ENCODE results near the gene GGCT.

Gene GGCT

DNA sequence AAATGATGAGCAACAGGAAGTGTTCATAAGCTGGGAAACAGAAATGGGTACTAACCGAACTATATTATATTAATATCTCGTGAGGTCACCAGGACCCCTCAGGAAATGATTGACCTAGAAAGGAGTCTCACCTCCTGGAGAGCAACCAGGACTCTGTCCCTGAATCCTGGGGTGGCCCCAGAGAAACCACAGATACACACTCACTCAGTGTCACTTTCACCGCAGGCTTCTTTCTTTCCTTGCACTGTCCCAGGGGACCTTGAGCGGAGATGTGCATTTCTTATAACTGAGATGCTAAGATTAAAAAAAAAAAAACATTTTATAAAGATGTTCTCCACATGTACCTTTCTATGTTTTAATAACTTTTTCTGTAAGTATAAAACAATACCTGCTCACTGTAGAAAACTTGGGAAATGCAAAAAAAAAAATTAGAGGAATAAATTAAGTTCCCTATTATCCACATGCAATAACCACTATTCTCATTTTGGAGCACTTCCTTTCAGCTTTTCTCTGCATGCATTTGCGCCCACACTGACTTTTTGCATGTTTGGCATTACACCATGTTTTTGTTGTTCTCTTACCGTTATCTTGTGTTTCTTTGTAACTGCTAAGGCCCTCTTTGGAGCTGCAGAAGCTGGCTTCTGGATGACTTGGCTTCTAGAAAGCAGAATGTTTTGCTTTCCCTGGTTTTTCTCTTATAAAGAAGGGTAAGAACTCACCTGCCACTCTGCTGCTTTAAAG is 41.1 kb downstream of the GGCT start:
- no peak for DNase-seq (ENCODE audit: low read depth)

DNA sequence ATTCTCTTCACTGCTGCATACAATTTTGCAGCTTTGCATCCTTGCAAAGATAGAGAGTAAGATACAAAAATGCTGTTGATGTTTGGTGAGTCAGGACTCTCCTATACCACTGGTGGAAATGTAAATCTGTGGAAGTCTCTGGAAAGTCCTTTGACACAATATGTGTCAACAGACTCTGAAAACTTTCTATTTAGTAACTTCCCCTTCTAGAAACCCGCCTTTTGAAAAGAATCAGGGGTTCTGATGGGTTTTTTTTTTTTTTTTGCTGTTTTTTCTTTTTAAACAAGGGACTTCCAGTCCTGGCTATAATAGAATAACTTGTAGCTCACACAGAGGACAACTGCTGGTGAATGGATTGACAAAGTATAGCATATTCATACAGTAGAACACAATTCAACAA is 42.5 kb downstream of the GGCT start:
- DNase-seq (ENCODE audit: low read depth), result no peak

- no peak for DNase-seq (ENCODE audit: low read depth)
These were observed 44.4 kb downstream of the GGCT start for GRCh38 chr7:30460246-30460633.

DNA sequence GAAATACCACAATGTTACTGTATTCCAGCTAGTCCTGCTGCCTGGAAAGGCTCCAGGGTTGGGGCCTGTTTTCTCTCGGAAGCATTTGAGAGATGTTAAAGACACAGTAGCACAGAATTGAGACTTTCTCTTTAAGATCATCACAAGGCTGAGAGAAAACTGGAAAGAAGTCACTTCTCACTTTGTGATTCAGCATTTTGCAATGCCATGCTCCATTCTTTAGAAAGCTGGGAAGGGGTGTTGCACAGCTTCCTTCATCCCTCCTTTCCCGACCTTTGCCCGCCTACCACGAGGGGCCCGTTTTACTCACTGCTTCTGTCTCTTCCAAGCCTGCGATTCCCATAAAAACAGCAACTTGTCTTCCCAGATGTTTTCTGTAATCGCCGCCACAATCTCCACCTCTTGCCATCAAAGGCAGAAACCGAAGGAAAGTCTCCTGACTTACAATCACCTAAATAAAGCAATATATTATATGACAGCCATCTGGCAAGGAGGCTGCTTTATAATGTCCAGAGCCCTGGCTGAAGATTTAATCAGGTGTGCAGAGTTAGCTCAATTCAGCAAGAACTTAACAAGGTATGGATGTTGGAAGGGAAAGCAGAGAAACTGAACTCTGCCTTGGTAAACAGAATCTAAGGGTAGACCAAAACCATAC is 44.9 kb downstream of the GGCT start:
- peak; percentile 86 for DNase-seq (ENCODE audit: low read depth)

DNA sequence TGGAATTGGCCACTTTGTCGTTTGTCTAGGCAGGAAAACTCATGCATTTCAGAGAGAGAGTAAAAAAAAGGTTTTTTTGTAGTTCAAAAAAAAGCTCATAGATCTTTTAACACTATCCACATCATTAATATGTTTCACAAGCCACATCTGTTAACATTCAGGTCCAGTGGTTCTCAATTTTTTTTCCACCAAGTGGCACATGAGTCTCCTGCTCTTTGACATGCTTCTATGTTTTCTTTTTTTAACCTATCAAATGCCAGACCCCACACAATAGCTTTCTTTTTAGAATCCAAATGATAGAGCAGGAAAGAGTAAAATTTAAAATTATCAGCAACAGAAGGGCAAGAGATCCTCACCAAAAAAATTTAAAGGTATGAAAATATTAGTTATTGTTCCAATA is 46.3 kb downstream of the GGCT start:
- no peak for DNase-seq (ENCODE audit: low read depth)

GRCh38 chr7:30453921-30454320 is 50.7 kb downstream of the GGCT start:
- DNase-seq (ENCODE audit: low read depth), result no peak

DNA sequence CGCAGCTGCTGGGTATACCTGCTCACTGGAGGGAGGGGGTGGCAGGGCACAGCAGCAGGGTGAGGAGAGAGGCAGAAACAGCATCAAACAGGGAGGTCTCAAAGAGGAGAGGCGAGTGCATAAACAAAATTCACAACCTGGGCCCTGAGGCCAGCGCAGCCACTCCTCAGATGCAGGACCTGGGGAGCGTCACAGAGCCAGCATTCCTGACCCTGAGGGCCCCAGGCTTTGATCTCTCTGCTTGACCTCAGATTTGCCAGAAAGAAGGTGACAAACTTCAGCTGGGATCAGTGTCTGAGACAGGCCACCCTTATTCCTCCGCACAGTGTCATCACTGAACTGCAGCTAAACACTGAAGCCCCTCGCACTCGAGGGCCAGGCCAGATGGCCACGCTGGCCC is 51.6 kb downstream of the GGCT start:
- no peak for DNase-seq (ENCODE audit: low read depth)

DNA sequence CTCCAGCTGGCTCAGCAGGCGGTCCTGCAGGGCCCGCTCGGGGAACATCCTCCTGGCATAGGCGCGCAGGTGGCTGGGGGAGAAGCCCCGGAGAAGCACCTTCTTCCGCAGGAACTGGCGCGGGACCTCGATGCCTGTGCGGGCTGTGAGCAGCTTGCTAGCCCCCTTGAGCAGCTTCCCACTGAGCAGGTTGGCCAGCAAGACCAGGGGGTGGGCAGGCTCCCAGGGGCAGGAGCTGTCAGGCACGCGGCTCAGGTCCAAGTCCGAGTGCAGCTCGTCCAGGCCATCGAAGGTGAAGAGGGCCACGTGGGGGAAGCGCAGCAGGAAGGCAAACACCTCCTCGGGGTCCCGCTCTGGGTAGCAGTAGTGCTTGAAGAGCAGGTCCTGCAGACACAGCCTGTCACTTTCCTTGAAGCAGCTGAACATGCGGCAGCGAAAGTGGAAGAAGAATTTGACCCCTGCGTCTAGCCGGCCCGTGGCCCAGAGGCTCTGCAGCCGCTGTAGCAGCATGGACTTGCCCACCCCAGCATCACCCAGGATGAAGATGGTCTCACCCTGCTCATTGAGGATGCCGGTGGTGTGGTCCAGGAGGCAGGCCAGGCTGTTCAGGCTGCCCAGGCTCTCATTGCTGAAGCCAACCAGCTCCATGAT is 52.2 kb downstream of the GGCT start:
- DNase-seq (ENCODE audit: low read depth), result no peak

DNA sequence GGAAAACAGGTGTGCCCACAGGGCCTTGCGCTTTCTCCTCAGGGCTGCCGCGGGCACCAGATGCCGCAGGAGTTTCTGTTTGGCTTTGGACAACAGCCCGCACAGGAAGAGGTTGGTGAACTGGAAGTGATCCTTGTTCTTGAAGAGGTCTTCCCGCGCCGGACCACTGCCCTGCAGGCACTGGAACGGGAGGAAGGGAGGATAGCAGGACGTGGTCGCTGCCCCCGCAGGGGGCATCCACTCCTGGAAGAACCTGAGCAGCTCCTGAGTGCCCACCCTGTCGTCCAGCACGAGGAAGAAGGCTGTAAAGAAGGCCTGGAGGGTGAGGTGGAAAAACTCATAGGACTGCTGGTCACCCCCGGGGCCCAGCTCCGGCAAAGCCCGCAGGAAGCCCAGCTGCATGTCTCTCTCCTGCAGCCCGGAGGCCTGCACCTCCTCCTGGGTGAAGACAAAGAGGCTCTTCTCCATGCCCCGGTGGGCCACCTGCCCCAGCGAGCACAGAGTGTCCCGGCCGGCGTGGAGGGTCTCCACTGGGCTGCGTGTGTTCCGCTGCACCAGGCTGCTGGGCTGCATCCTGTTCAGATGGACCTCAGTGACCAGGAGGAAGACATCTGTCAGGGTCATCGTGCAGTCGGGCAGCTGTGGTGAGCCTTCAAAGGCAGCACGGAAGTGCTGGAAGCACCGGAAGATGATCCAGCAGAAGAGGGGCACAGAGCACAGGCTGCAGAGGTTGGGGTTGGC is 52.9 kb downstream of the GGCT start:
- DNase-seq (ENCODE audit: low read depth), result no peak

- no peak for DNase-seq (ENCODE audit: low read depth)
These were observed 53.6 kb downstream of the GGCT start for GRCh38 chr7:30450983-30451497.

DNA sequence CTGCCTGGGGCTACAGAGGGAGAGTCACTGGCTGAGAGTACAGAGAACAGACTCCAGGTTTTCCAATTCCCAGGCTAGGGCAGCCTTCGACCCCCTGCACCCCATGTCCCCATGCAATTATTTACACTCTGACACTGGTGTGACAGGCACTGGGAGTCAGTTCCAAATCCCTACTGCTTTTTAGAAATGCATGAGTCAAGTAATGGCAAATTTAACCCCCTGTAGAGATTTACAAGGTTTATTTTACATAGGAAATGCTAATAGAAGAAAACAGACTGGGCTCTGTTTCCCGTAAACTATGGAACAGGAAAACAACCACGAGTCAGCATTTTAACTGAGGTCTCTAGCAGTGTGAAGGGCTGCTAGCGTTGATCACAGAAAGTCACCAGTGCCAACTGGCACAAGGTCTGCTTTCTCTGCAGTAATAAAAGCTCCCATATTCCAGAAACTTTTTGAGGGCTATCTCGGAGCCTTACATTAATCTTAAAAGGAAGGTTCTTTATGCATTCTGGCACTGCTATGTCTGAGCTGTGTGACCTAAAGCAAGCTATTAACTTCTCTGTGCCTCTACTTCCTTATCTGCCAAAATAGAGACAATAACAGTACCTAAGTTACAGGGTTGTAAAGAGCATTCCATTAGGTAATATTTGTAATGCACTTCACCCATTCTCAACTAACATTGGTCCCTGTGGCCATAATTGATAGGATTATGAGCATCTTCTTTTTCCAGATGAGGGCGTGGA is 54.2 kb downstream of the GGCT start:
- DNase-seq (ENCODE audit: low read depth), result no peak

DNA sequence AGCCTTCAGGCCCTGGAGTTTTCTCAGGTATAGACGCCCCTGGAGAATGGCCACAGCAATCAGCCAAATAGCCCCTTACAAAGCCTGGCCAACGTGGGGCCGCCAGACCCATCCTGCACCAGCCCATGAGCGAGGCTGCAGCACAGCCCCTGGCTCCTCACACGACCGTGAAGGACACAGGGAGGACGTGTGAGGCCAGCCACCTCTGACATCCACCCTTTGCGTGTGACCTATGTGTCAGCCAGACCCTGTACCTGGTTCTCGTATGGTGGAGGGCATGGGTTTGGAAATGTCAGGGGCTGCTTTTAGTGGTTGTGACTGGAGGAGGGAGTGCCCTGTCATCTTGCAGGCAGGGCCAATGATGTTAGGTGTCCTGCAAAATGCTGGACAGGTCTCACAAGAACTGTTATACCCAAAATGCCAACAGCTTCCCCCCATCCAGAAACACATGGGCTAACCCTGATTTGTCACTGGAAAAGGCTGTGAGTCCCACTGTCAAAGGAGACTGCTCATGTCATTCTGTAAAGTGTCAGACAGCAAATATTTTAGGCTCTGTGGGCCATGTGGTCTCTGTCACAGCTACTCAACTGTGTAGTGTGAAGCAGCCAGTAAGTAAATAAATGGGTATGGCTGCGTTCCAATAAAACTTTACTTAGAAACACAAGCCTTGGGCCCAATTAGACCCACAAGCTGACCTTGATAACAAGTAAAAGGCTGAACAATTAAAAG is 56.0 kb downstream of the GGCT start:
- DNase-seq (ENCODE audit: low read depth), result no peak

DNA sequence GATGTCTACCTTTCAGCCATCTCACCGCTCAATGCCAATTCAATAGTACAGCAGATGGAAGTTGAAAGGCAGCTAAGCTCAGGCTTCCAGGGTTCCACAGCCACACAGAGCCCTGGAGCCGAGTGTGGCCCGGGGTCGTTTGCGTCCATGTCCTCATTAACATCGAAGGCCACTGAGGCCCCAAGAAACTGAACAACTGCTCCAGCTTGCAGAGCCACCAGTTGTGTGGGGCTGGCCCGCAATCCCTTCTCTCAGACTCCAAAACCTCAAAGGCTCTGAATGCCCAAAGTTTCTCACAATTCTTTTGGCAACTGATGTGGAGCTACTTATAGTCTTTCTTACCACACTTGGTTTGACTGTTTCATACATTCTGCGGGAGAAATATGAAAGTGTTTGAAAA is 57.2 kb downstream of the GGCT start:
- DNase-seq (ENCODE audit: low read depth), result no peak
